CD4-positive, alpha-beta memory T cell (primary cell): Measurements from ENCODE around the gene SAC3D1. TPM values are rescaled to one million over a fixed set of nuclear protein-coding genes. Genes with fewer than 3 reads are reported as not detected.

Experiments used
- CTCF ChIA-PET: fragments of 350-600 bp; sonication (Branson Sonifier 250); formaldehyde crosslinking; loops from one replicate; lab custom pipeline; 2021; ENCODE audit warnings: inconsistent platforms; ENCODE audit not compliant: partially characterized antibody; lab: Charles Lee
- POLR2A ChIA-PET: fragments of 350-600 bp; sonication (Branson Sonifier 250); formaldehyde crosslinking; loops from one replicate; lab custom pipeline; 2021; ENCODE audit not compliant: partially characterized antibody; lab: Charles Lee
- DNase-seq, 5 donors: peaks; one replicate each; pipeline versions ENCODE4 v3.0.0 to v3.0.0-alpha.2; 2020 to 2022; ENCODE audit warnings: mixed read lengths in 1 of 5
- H3K27ac ChIP-seq: one replicate; pipeline ENCODE4 v1.7.0; 2013; ENCODE audit warnings: low read depth, low read length
- H3K27me3 ChIP-seq: 2 replicates; pipeline ENCODE4 v1.7.0; 2013; ENCODE audit warnings: mild to moderate bottlenecking, low read length, moderate library complexity; ENCODE audit not compliant: insufficient read depth
- H3K36me3 ChIP-seq: 2 replicates; pipeline ENCODE4 v1.7.0; 2013; ENCODE audit warnings: mild to moderate bottlenecking, low read length, moderate library complexity; ENCODE audit not compliant: insufficient read depth
- H3K4me1 ChIP-seq: 2 replicates; pipeline ENCODE4 v1.7.0; 2013; ENCODE audit warnings: mild to moderate bottlenecking, low read length, moderate library complexity; ENCODE audit not compliant: insufficient read depth
- H3K4me3 ChIP-seq, 2 donors: one replicate each; pipeline ENCODE4 v1.7.0; 2013; ENCODE audit warnings: low read length in 2 of 2, mild to moderate bottlenecking in 1 of 2
- H3K9me3 ChIP-seq, 2 donors: one replicate each; pipeline ENCODE4 v1.7.0; 2013; ENCODE audit warnings: low read length in 2 of 2, control low read depth in 1 of 2; ENCODE audit not compliant: control insufficient read depth in 1 of 2
- H3K27ac Mint-ChIP-seq, 7 donors: one replicate each; pipeline ENCODE4 v1.8.0; 2020 to 2021; ENCODE audit warnings: mixed read lengths in 7 of 7, mild to moderate bottlenecking in 6 of 7, inconsistent platforms in 3 of 7, moderate library complexity in 3 of 7
- H3K27me3 Mint-ChIP-seq, 2 donors: one replicate each; pipeline ENCODE4 v1.8.0; 2020 to 2021; ENCODE audit warnings: mixed read lengths in 2 of 2
- H3K36me3 Mint-ChIP-seq, 2 donors: one replicate each; pipeline ENCODE4 v1.8.0; 2020 to 2021; ENCODE audit warnings: mixed read lengths in 2 of 2, inconsistent platforms in 1 of 2, mild to moderate bottlenecking in 1 of 2
- H3K4me1 Mint-ChIP-seq, 4 donors: one replicate each; pipeline ENCODE4 v1.8.0; 2020 to 2021; ENCODE audit warnings: mixed read lengths in 4 of 4, mild to moderate bottlenecking in 1 of 4
- H3K4me3 Mint-ChIP-seq, 8 donors: one replicate each; pipeline ENCODE4 v1.8.0; 2020 to 2021; ENCODE audit warnings: mixed read lengths in 8 of 8, mild to moderate bottlenecking in 7 of 8, moderate library complexity in 6 of 8, inconsistent platforms in 3 of 8
- H3K9me3 Mint-ChIP-seq, 8 donors: one replicate each; pipeline ENCODE4 v1.8.0; 2020 to 2021; ENCODE audit warnings: mixed read lengths in 8 of 8, mild to moderate bottlenecking in 5 of 8, inconsistent platforms in 3 of 8, moderate library complexity in 1 of 8
- intact Hi-C: fragments of 100-400 bp; cut with micrococcal nuclease; formaldehyde crosslinking; loops from one replicate; pipeline ENCODE4 v1.15.1; 2023
- polyA plus RNA-seq, 2 donors: library from polyadenylated mRNA; unstranded; fragments of 300-500 nt; fragmentation: Illumina TruSeq; gene quantifications; one replicate each; pipeline ENCODE4 v1.2.3, GENCODE V29; 2021
- total RNA-seq, 2 experiments: library from RNA; stranded (reverse); gene quantifications; one replicate each; pipeline ENCODE4 v1.2.3, GENCODE V29; 2021

The SAC3D1 gene
- total and polyA plus RNA-seq, 4 experiments from 2014 or later: 6.8 to 10.6 (median 10.0) TPM

DNA sequence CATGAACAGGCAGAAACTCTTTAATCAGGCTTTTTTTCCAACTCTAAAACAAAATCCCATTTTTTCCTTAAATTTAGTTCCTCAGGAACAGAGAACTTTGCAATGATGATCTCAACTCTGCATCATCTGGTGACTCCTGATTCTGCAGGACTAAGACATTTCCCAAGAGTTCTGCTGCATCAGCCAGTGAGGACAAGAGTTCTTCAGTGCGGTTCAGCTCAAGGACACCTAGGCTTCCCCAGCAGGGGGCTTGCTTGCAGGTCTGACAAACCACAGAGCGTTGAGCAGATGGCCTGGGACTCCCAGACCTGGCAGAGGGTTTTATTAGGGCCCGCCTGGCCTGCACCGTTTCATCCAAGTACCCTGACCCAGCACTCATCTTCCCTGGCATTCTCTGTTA lies 36.4 kb downstream of the SAC3D1 start:
- Mint-ChIP-seq H3K9me3 (peaks cover 0 to 2% (median 0%) of the 10 kb centered on the region in 8 donors), H3K27me3 (no peaks in the 10 kb centered on the region), H3K4me3 (no peak overlapping the region), H3K36me3 (no peaks in the 10 kb centered on the region), H3K27ac (no peak overlapping the region), H3K4me1 (peaks cover 4 to 17% (median 9%) of the 10 kb centered on the region in 4 donors)
- no peaks in the 10 kb centered on the region for H3K9me3 ChIP-seq
- DNase-seq: no peak
- no peaks in the 10 kb centered on the region for H3K27me3 ChIP-seq
- ChIA-PET CTCF (interaction anchor here (1.0 to 9.5 kb wide), 4 partner anchors 37 to 66 kb away, joined by 3 to 57 read pairs (median 6); partner anchors contain the start of genes ARL2, SAC3D1 and SYVN1), POLR2A (interaction anchor here (1.1 to 1.3 kb wide), 2 partner anchors 37 to 44 kb away, joined by 3 read pairs; partner anchors contain the start of genes FAU, MRPL49 and SAC3D1)
- H3K36me3 ChIP-seq: no peaks in the 10 kb centered on the region
- H3K4me1 ChIP-seq: peaks cover 15% of the 10 kb centered on the region
- intact Hi-C loops: loop anchor here (5.0 kb wide), 1 partner anchor 230 kb away; no protein-coding TSS in a partner anchor
- H3K4me3 ChIP-seq: no peak overlapping the region
- no peak overlapping the region for H3K27ac ChIP-seq

DNA sequence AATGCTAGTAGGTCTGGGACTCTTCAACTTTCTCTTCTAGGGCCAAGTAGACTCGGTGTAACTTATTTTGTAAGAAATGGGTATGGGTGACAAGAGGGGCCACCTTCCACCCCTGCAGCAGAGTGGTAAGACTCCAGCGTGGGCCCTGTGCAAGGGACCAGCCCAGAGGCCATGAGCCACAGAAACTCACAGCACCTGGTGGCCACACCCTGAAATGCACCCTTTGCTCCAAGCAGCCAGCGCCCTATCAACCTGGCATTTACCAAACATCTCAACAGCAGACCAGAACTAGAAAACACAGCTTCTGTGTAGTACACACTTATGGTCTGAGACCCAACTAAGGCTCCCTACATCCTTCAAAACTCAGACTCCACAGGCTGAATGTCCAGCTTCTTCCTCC lies 37.1 kb downstream of the SAC3D1 start:
- no peaks in the 10 kb centered on the region for H3K9me3 Mint-ChIP-seq
- intact Hi-C loops: loop anchor here (1.0 to 5.0 kb wide), 4 partner anchors 37 to 231 kb away; partner anchors contain the start of genes SAC3D1 and SNX15
- peak; percentile 71 to 75 (median 72) for DNase-seq
- H3K27me3 Mint-ChIP-seq: no peaks in the 10 kb centered on the region
- peaks cover 4 to 22% (median 12%) of the 10 kb centered on the region in 4 donors for H3K4me1 Mint-ChIP-seq
- no peak overlapping the region for H3K4me3 ChIP-seq
- no peaks in the 10 kb centered on the region for H3K9me3 ChIP-seq
- peak overlapping the region; percentile 35 for H3K27ac ChIP-seq
- no peaks in the 10 kb centered on the region for H3K27me3 ChIP-seq
- no peaks in the 10 kb centered on the region for H3K36me3 Mint-ChIP-seq
- ChIA-PET POLR2A (interaction anchor here (0.7 to 1.3 kb wide), 3 partner anchors 33 to 44 kb away, joined by 3 read pairs; partner anchors contain the start of genes FAU, MRPL49, SAC3D1 and TM7SF2), CTCF (interaction anchor here (0.7 to 9.5 kb wide), 8 partner anchors 10 to 66 kb away, joined by 3 to 57 read pairs (median 4); partner anchors contain the start of genes ARL2, SAC3D1 and SYVN1)
- peak overlapping the region; percentile 42 to 93 (median 81) for H3K27ac Mint-ChIP-seq
- H3K36me3 ChIP-seq: no peaks in the 10 kb centered on the region
- H3K4me3 Mint-ChIP-seq: peak overlapping the region in 2 of 8 donors; percentile 9 to 30
- H3K4me1 ChIP-seq: peaks cover 18% of the 10 kb centered on the region

DNA sequence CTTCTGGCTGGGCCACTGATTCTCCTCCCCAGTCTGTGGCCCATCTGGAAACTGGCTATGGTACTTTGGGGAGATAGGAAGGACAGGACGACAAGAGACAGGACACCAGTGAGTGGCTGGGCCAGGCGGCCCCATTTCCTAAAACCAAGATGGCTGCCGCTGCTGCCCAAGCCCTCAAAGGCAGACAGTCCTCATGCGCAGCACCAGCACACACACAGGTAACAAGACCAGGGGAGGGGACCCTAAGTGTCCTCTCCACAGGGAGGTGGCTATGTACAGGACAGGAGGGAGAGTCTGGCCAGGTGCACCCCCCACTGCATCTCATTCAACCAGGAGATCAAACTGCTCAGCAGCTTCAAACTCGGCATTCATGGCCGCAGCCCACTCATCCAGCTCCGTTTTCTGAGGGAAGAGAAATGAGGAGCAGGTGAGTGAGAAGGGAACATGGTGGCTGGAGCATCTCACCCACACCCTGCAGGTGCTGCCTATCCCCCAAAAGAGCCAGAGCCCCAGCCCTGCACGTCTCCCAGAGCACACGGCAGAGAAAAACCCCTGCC lies 37.9 kb downstream of the SAC3D1 start:
- Mint-ChIP-seq H3K9me3 (peaks cover 0 to 1% (median 0%) of the 10 kb centered on the region in 8 donors), H3K4me1 (peaks cover 4 to 29% (median 18%) of the 10 kb centered on the region in 4 donors), H3K27me3 (no peaks in the 10 kb centered on the region), H3K4me3 (no peak overlapping the region), H3K36me3 (peaks cover 0 to 2% of the 10 kb centered on the region in 2 donors), H3K27ac (peak overlapping the region in 6 of 7 donors; percentile 42 to 93 (median 74))
- Histone ChIP-seq H3K4me3 (no peak overlapping the region), H3K27ac (peak overlapping the region; percentile 35), H3K4me1 (peaks cover 24% of the 10 kb centered on the region), H3K27me3 (no peaks in the 10 kb centered on the region), H3K9me3 (no peaks in the 10 kb centered on the region), H3K36me3 (no peaks in the 10 kb centered on the region)
- CTCF ChIA-PET: interaction anchor here (0.7 to 9.5 kb wide), 9 partner anchors 10 to 67 kb away, joined by 3 to 57 read pairs (median 4); partner anchors contain the start of genes ARL2, SAC3D1 and SYVN1
- DNase-seq: no peak
- intact Hi-C loops: loop anchor here (1.0 to 5.0 kb wide), 4 partner anchors 38 to 232 kb away; partner anchors contain the start of genes SAC3D1 and SNX15
- POLR2A ChIA-PET: interaction anchor here (1.1 to 1.3 kb wide), 2 partner anchors 38 kb away, joined by 3 to 4 read pairs; partner anchors contain the start of genes SAC3D1 and ZNHIT2

DNA sequence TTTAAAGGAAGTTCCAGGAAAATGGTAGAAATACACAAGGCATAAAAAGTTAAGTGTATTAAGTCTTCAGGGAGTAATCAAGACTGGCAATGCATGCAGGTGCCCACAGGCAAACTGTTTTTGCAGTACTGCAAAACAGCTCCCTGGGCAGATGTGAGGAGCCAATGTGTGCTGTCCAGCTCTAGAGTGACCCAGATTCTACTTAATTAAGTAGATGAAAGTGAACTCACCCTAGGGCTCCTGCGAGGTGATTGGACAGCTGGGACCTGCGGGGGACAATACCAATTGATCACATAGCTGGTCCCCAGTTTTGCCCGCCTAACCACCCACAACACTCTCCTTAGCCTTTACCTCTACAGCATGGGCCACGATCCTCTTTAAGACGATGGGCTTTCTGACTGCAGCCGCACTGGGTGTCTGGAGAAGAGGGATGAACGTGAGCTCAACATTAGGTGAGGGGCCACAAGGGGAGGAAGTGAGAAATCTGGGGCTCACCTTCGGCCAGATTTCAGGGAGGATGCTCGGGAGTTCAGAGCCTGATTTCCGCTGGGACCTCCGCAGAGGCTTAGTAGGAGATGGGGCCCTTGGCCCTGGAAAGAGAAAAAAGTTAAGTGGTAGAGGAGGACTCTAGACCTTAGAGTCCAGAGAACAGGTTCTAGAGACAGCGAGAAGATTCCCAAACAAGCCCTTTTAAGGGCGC lies 42.3 kb downstream of the SAC3D1 start:
- Mint-ChIP-seq H3K4me3 (peak overlapping the region; percentile 92 to 96 (median 94)), H3K27me3 (no peaks in the 10 kb centered on the region), H3K27ac (peak overlapping the region; percentile 97 to 99 (median 98)), H3K36me3 (peaks cover 13 to 17% of the 10 kb centered on the region in 2 donors), H3K9me3 (peaks cover 0 to 4% (median 0%) of the 10 kb centered on the region in 8 donors), H3K4me1 (peaks cover 11 to 46% (median 29%) of the 10 kb centered on the region in 4 donors)
- DNase-seq: peak in 1 of 5 donors; percentile 4
- CTCF ChIA-PET: interaction anchor here (0.8 to 1.5 kb wide), 10 partner anchors 12 to 183 kb away, joined by 3 to 5 read pairs (median 4); partner anchors contain the start of genes ARL2, TM7SF2 and ZNHIT2
- Histone ChIP-seq H3K4me3 (peak overlapping the region; percentile 74 to 75), H3K4me1 (peaks cover 32% of the 10 kb centered on the region), H3K27me3 (no peaks in the 10 kb centered on the region), H3K9me3 (no peaks in the 10 kb centered on the region), H3K27ac (peak overlapping the region; percentile 94), H3K36me3 (peaks cover 29% of the 10 kb centered on the region)
- intact Hi-C loops: no loop called here
- POLR2A ChIA-PET: interaction anchor here (0.7 to 2.4 kb wide), 8 partner anchors 11 to 195 kb away, joined by 3 to 16 read pairs (median 6); partner anchors contain the start of genes FAU, MRPL49, SAC3D1 and VPS51

DNA sequence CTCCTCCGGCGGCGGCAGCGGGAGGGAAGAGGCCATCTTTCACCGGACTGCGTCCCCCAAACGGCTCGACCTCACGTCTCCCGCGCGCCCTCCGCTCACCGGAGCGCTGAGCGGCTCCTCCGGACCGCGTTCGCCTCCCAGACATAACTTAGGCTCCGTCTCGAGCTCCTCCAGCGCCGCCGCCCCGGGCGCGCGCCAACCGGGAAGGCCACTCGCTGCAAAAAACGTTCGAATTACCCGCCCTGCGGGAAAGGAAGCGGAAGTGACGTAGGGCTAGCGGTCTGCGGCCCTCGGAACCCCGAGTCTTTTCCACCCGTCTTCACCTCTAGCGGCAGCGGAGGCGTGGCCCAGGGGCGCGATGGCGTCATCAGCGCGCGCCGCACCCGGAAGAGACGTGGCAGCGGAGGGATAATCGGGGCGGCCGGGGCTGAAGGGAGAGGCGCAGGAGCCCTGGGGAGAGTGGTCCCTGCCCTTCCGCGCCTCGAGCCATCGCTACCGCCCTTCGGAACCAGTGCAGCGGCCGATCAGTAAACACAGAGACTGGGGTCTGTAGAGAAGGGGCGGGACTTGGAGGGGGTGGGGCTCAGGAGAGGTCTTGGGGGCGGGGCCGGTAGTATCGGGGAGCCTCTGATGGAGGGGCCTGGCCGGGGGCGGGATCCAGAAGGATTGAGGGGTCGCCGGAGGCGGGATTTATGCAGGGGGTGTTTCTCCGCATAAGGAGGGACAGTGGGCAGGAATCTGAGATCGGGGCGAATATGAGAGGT lies 43.0 kb downstream of the SAC3D1 start, which contains the start of the genes CDCA5 and ZFPL1:
CDCA5 (minus strand) TSS at position 207 of the 764 bp plus-strand sequence; CDS start at position 145, 62 bp downstream.
ZFPL1 (plus strand) TSS at position 389 of the 764 bp plus-strand sequence. CDS start 477 bp downstream, outside the sequence.
- DNase-seq: peak; percentile 94 to 98 (median 97)
- Histone ChIP-seq H3K9me3 (no peaks in the 10 kb centered on the region), H3K27me3 (no peaks in the 10 kb centered on the region), H3K4me1 (peaks cover 25% of the 10 kb centered on the region), H3K4me3 (peak within 1 kb of the TSS; percentile 74 to 75), H3K36me3 (peaks cover 30% of the 10 kb centered on the region), H3K27ac (peak within 1 kb of the TSS; percentile 94)
- Mint-ChIP-seq H3K4me3 (peak within 1 kb of the TSS; percentile 92 to 96 (median 94)), H3K27ac (peak within 1 kb of the TSS; percentile 97 to 99 (median 98)), H3K4me1 (peaks cover 9 to 42% (median 26%) of the 10 kb centered on the region in 4 donors), H3K27me3 (no peaks in the 10 kb centered on the region), H3K36me3 (peaks cover 20 to 24% of the 10 kb centered on the region in 2 donors), H3K9me3 (peaks cover 0 to 4% (median 0%) of the 10 kb centered on the region in 8 donors)
- ChIA-PET CTCF (interaction anchor here (1.1 to 1.5 kb wide), 6 partner anchors 11 to 71 kb away, joined by 3 to 5 read pairs (median 4); partner anchors contain the start of genes ARL2 and ZNHIT2), POLR2A (interaction anchor here (0.7 to 2.4 kb wide), 8 partner anchors 10 to 196 kb away, joined by 3 to 16 read pairs (median 6); partner anchors contain the start of genes FAU, MRPL49, SAC3D1 and VPS51)
- intact Hi-C loops: loop anchor here (1.0 kb wide), 8 partner anchors 12 to 306 kb away; partner anchors contain the start of genes FAU, MRPL49, PPP2R5B and SF1
